K562 (cell line): ENCODE data around the gene PPL. TPM values are rescaled to one million over a fixed set of nuclear protein-coding genes. Genes with fewer than 3 reads are reported as not detected.

Experiments used
- BACH1 ChIP-seq: fragments of 200-800 bp; sonication (Bioruptor generic); IDR thresholded peaks from 2 replicates; pipeline ENCODE4 v1.6.1; 2016; ENCODE audit warnings: missing genetic modification characterization, missing compliant biosample characterization
- CBFA2T3 ChIP-seq: fragments of 450-650 bp; IDR thresholded peaks from 2 replicates; pipeline ENCODE4 v1.6.1; 2017
- HEY1 ChIP-seq: fragments of 250-450 bp; sonication (Bioruptor Pico); IDR thresholded peaks from 2 replicates; pipeline ENCODE4 v1.5.0; 2020; ENCODE audit warnings: mild to moderate bottlenecking, moderate library complexity, borderline replicate concordance
- HINFP ChIP-seq: fragments of 450-650 bp; conservative IDR thresholded peaks from 2 replicates; pipeline ENCODE4 v1.6.1; 2016; ENCODE audit warnings: missing genetic modification characterization, low read depth, mild to moderate bottlenecking, control low read depth, missing compliant biosample characterization
- L3MBTL2 ChIP-seq: fragments of 450-650 bp; IDR thresholded peaks from 2 replicates; pipeline ENCODE4 v1.6.1; 2016; ENCODE audit warnings: mild to moderate bottlenecking, moderate library complexity
- MAZ ChIP-seq, 2 experiments: fragments of 450-650 bp in 1 of 2; sonication (generic) in 1 of 2; formaldehyde crosslinking; IDR thresholded peaks in 1 of 2; conservative IDR thresholded peaks in 1 of 2; 2 replicates each; pipeline versions ENCODE4 v1.4.0 to v1.5.0; 2020; ENCODE audit warnings: mild to moderate bottlenecking in 1 of 2, missing genetic modification reagents in 1 of 2
- MED1 ChIP-seq: sonication (generic); formaldehyde crosslinking; IDR thresholded peaks from 2 replicates; pipeline ENCODE4 v1.8.1; 2023; ENCODE audit warnings: missing genetic modification reagents, borderline replicate concordance
- NR1H2 ChIP-seq: sonication (generic); formaldehyde crosslinking; IDR thresholded peaks from 2 replicates; pipeline ENCODE4 v1.4.0; 2020; ENCODE audit warnings: mild to moderate bottlenecking, missing genetic modification reagents
- PHTF2 ChIP-seq: fragments of 250-450 bp; sonication (Bioruptor Pico); IDR thresholded peaks from 2 replicates; pipeline ENCODE4 v1.5.0; 2021; ENCODE audit warnings: mild to moderate bottlenecking
- SIX5 ChIP-seq, 2 experiments: IDR thresholded peaks; 2 replicates each; pipeline ENCODE4 v1.6.1; 2011; ENCODE audit warnings: low read length in 2 of 2, borderline replicate concordance in 1 of 2, low read depth in 1 of 2, mild to moderate bottlenecking in 1 of 2, moderate library complexity in 1 of 2; ENCODE audit not compliant: insufficient read depth in 1 of 2
- SMAD1 ChIP-seq: fragments of 150-350 bp; IDR thresholded peaks from 2 replicates; pipeline ENCODE4 v1.6.1; 2014; ENCODE audit warnings: low read length, low read depth; ENCODE audit not compliant: partially characterized antibody
- SRSF1 ChIP-seq: fragments of 200-400 bp; formaldehyde crosslinking; IDR thresholded peaks from 2 replicates; pipeline ENCODE4 v1.6.1; 2017; ENCODE audit warnings: mild to moderate bottlenecking, low read depth, low read length, moderate library complexity
- SRSF9 ChIP-seq: fragments of 200-400 bp; formaldehyde crosslinking; IDR thresholded peaks from 2 replicates; pipeline ENCODE4 v1.6.1; 2017; ENCODE audit warnings: low read depth, low read length, borderline replicate concordance
- STAT5B ChIP-seq: fragments of 250-450 bp; sonication (Bioruptor Pico); IDR thresholded peaks from 2 replicates; pipeline ENCODE4 v1.8.0; 2021; ENCODE audit warnings: mild to moderate bottlenecking, inconsistent platforms
- TAF1 ChIP-seq: IDR thresholded peaks from 2 replicates; pipeline ENCODE4 v1.6.1; 2011; ENCODE audit warnings: mild to moderate bottlenecking, low read length, moderate library complexity; ENCODE audit not compliant: insufficient read depth, control insufficient read depth, severe bottlenecking; ENCODE audit errors: extremely low read depth
- ZFPM2 ChIP-seq: fragments of 250-450 bp; sonication (Bioruptor Pico); IDR thresholded peaks from 2 replicates; pipeline ENCODE4 v1.5.1; 2022; ENCODE audit warnings: mild to moderate bottlenecking
- ZNF507 ChIP-seq: conservative IDR thresholded peaks from 2 replicates; pipeline ENCODE4 v1.6.1; 2017; ENCODE audit warnings: missing genetic modification characterization, missing compliant biosample characterization
- ZNF589 ChIP-seq: fragments of 200-800 bp; sonication (Bioruptor generic); IDR thresholded peaks from 2 replicates; pipeline ENCODE4 v1.6.1; 2016; ENCODE audit warnings: low read depth, missing genetic modification characterization, missing compliant biosample characterization
- polyA plus RNA-seq, 8 experiments: library from polyadenylated mRNA; depleted of rRNA in 4 of 8; stranded (reverse) in 5 of 8; unstranded in 3 of 8; fragments of >200 nt; fragmentation: Nextera tagmentation in 2 of 8; fragmentation: Illumina TruSeq in 1 of 8; extraction: Ambion mirVana in 2 of 8; extraction: Trizol in 1 of 8; gene quantifications; 2 replicates each; pipeline versions ENCODE4 v1.2.1 to v1.2.3, GENCODE V29; 2011 to 2014; ENCODE audit warnings: inconsistent platforms in 1 of 8, missing spikeins in 1 of 8
- total RNA-seq, 7 experiments: library from RNA; depleted of rRNA in 6 of 7; stranded (reverse); fragments of >200 nt in 6 of 7; fragmentation: Illumina TruSeq in 2 of 7; extraction: Trizol in 2 of 7; gene quantifications; 2 replicates each; pipeline versions ENCODE4 v1.2.1 to v1.2.3, GENCODE V29; 2011 to 2021; ENCODE audit warnings: low replicate concordance in 1 of 7
- TF ChIP-seq, protein P1 (sequence below): fragments of 200-800 bp; sonication (Bioruptor generic); IDR thresholded peaks from 2 replicates; pipeline ENCODE4 v1.6.1; 2016; ENCODE audit warnings: missing genetic modification characterization, missing compliant biosample characterization
- TF ChIP-seq, protein P2 (sequence below): IDR thresholded peaks from 3 replicates; pipeline ENCODE4 v1.6.1; 2011; ENCODE audit warnings: borderline replicate concordance, mild to moderate bottlenecking; ENCODE audit not compliant: insufficient read length, insufficient read depth

Gene PPL
- total and polyA plus RNA-seq, 9 of the 15 experiments (the other 6 are each of a cell fraction or from before 2014, with no cell fraction given) = 0.01 to 0.15 (median 0.07) TPM; not detected in 3

GRCh38 chr16:4846901-4847773, 89.8 kb downstream of the PPL start, which contains the start of the genes GLYR1 and UBN1 (continued):
- TF ChIP-seq ZFPM2 (CRISPR knock-in tag) (no peak), BACH1 (no peak), HINFP (tag) (no peak), NR1H2 (CRISPR knock-in tag) (no peak), ZNF589 (no peak), SIX5 (IDR thresholded peaks at IDR 0.05; ENCODE audit: borderline replicate concordance in 1 of 2, insufficient read depth in 1 of 2, low read depth in 1 of 2, low read length in 2 of 2) (no peak), SRSF9 (no peak), STAT5B (no peak), PHTF2 (no peak), SMAD1 (peak; percentile 22), MED1 (CRISPR knock-in tag) (no peak), CBFA2T3 (no peak; the same call in 1 of the 2 replicates), SRSF1 (no peak), MAZ (CRISPR knock-in tag; conservative IDR thresholded peaks at IDR 0.05 in 1 of 2, IDR thresholded peaks at IDR 0.05 in 1 of 2) (peak; percentile 97 to 99), HEY1 (CRISPR knock-in tag) (no peak), L3MBTL2 (peak; percentile 88), ZNF507 (tag) (no peak), TAF1 (peak; percentile 88)
- TF ChIP-seq, protein P1, sequence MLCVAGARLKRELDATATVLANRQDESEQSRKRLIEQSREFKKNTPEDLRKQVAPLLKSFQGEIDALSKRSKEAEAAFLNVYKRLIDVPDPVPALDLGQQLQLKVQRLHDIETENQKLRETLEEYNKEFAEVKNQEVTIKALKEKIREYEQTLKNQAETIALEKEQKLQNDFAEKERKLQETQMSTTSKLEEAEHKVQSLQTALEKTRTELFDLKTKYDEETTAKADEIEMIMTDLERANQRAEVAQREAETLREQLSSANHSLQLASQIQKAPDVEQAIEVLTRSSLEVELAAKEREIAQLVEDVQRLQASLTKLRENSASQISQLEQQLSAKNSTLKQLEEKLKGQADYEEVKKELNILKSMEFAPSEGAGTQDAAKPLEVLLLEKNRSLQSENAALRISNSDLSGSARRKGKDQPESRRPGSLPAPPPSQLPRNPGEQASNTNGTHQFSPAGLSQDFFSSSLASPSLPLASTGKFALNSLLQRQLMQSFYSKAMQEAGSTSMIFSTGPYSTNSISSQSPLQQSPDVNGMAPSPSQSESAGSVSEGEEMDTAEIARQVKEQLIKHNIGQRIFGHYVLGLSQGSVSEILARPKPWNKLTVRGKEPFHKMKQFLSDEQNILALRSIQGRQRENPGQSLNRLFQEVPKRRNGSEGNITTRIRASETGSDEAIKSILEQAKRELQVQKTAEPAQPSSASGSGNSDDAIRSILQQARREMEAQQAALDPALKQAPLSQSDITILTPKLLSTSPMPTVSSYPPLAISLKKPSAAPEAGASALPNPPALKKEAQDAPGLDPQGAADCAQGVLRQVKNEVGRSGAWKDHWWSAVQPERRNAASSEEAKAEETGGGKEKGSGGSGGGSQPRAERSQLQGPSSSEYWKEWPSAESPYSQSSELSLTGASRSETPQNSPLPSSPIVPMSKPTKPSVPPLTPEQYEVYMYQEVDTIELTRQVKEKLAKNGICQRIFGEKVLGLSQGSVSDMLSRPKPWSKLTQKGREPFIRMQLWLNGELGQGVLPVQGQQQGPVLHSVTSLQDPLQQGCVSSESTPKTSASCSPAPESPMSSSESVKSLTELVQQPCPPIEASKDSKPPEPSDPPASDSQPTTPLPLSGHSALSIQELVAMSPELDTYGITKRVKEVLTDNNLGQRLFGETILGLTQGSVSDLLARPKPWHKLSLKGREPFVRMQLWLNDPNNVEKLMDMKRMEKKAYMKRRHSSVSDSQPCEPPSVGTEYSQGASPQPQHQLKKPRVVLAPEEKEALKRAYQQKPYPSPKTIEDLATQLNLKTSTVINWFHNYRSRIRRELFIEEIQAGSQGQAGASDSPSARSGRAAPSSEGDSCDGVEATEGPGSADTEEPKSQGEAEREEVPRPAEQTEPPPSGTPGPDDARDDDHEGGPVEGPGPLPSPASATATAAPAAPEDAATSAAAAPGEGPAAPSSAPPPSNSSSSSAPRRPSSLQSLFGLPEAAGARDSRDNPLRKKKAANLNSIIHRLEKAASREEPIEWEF (CRISPR knock-in tag) = no peak
- TF ChIP-seq, protein P2, sequence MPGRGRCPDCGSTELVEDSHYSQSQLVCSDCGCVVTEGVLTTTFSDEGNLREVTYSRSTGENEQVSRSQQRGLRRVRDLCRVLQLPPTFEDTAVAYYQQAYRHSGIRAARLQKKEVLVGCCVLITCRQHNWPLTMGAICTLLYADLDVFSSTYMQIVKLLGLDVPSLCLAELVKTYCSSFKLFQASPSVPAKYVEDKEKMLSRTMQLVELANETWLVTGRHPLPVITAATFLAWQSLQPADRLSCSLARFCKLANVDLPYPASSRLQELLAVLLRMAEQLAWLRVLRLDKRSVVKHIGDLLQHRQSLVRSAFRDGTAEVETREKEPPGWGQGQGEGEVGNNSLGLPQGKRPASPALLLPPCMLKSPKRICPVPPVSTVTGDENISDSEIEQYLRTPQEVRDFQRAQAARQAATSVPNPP = no peak
